ENCODE measurements around the gene TBC1D9.

- TF ChIP-seq EP300 (IDR thresholded peaks at IDR 0.05): no peak
- TF ChIP-seq CTCF (IDR thresholded peaks at IDR 0.05): no peak
- TF ChIP-seq POLR2A (IDR thresholded peaks at IDR 0.05): no peak
- no peak for TF ChIP-seq POLR2AphosphoS5 (IDR thresholded peaks at IDR 0.05)
Observed at GRCh38 chr4:140675599-140676231, 80.5 kb downstream of the TBC1D9 start.
